Left cardiac atrium (tissue), 4 donors: Measurements from ENCODE around the gene DLD. TPM values are rescaled to one million over a fixed set of nuclear protein-coding genes. Genes with fewer than 3 reads are reported as not detected.
"Not testable (repeated sequence)": the region's sequence is repeated elsewhere in the genome, so short reads cannot be mapped to it uniquely, and the experiment has no call there.

Experiments
- ATAC-seq, 2 donors: fragments of 200-7000 bp; cut with Tn5 transposase; one replicate each; pipeline ENCODE4 v1.9.1; 2020; ENCODE audit warnings: mild to moderate bottlenecking in 2 of 2, moderate library complexity in 2 of 2
- DNase-seq: peaks from one replicate; pipeline ENCODE4 v3.0.0-alpha.2; 2020
- intact Hi-C, 2 donors: fragments of 100-400 bp; cut with DNase I; formaldehyde crosslinking; loops; one replicate each; pipeline versions ENCODE4 v1.14.1 to v1.15.1; 2022 to 2023
- long read RNA-seq: library from polyadenylated mRNA; unstranded; transcript quantifications from one replicate; pipeline ENCODE4 v2.0.0, GENCODE V29; 2021
- total RNA-seq, 2 donors: library from RNA; stranded (reverse); fragmentation: NEBNext Ultra II Directional; extraction: Animal tissue kit (Norgen Biotek cat#: 25700); gene quantifications; one replicate each; pipeline ENCODE4 v1.2.1, GENCODE V29; 2021
- donor health status: DM: no; HTN: yes; CAD: no.
- donor health status: DM: no; HTN: yes; CAD: no; lungs with severe emphysema.
- donor health status: DM: yes; HTN: yes; CAD: no.
- donor health status: Dilated cardiomyopathy.

DLD gene
- total RNA-seq = 100 to 1,000 TPM; 159 to 179 TPM
- long read RNA-seq, transcript DLD-201 (14 exons, 3,755 nt) = major isoform, 665 of 713 reads
- long read RNA-seq, partial matches to known transcripts = 15 of 713 reads
- long read RNA-seq, other reads (novel, unspliced or antisense) = 30 of 713 reads

GRCh38 chr7:107890962-107891635 lies at the start of gene DLD:
Gene DLD, plus strand, starts transcription at chr7:107891183. Its CDS starts 68 bp downstream, at chr7:107891251.
- DNase-seq (peak; percentile 97), ATAC-seq (peak; percentile 99)
- intact Hi-C loops = no loop called here

GRCh38 chr7:107842213-107842612 lies 48.8 kb upstream of the DLD start:
- no peak for ATAC-seq
- DNase-seq = no peak
- intact Hi-C loops = no loop called here

- ATAC-seq (no peak), DNase-seq (no peak)
- intact Hi-C loops = no loop called here
Measured at GRCh38 chr7:107843184-107843583, 47.8 kb upstream of the DLD start.

DNA sequence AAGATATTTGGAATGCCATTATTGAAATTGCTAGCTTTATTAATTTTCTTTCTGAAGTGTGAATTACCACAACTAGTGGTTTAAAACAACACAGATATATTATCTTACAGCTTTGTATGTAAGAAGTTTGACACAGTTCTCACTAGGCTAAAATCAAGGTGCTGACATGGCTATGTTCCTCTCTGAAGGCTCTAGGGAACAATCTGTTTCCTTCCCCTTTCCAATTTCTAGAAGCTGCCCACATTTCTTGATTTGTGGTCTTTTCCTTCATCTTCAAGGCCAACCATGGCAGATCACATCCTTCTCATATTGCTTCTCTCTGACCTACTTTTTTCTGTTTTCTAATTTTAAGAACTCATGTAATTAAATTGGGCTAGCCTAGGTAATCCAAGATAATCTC lies 44.7 kb upstream of the DLD start:
- ATAC-seq = no peak
- DNase-seq = no peak
- intact Hi-C loops = no loop called here

DNA sequence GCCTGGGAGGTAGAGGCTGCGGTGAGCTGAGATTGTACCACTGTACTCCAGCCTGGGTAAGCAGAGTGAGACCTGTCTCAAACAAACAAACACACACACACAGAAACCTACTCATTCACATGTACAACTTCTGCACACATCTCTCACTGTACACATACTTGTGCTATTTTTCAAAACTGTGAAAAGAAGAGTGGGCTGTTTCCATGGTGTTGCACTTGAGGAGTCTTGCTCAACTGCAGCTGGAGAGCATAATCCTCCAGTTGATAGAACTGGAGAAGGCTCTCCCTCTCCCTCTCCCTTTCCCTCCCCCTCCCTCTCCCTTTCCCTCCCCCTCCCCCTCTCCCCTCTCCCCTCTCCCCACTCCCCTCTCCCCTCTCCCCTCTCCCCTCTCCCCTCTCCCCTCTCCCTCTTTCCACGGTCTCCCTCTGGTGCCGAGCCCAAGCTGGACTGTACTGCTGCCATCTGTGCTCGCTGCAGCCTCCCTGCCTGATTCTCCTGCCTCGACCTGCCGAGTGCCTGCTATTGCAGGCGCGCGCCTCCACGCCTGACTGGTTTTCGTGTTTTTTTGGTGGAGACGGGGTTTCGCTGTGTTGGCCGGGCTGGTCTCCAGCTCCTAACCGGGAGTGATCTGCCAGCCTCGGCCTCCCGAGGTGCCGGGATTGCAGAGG lies 43.7 kb upstream of the DLD start:
- ATAC-seq = no peak

GRCh38 chr7:107847836-107848175 lies 43.2 kb upstream of the DLD start:
- intact Hi-C loops, ATAC-seq: not testable (repeated sequence)

More for the DNA sequence above, 43.7 kb upstream of the DLD start:
- DNase-seq = no peak
- intact Hi-C loops = no loop called here

DNA sequence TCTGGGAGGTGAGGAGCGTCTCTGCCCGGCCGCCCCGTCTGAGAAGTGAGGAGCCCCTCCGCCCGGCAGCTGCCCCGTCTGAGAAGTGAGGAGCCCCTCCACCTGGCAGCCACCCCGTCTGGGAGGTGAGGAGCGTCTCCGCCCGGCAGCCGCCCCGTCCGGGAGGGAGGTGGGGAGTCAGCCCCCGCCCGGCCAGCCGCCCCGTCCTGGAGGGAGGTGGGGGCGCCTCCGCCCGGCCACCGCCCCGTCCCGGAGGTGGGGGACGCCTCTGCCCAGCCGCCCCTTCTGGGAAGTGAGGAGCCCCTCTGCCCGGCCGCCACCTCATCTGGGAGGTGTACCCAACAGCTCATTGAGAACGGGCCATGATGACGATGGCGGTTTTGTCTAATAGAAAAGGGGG lies 42.8 kb upstream of the DLD start:
- intact Hi-C loops, DNase-seq, ATAC-seq: not testable (repeated sequence)

More at GRCh38 chr7:107847836-107848175, 43.2 kb upstream of the DLD start:
- not testable (repeated sequence) for DNase-seq

DNA sequence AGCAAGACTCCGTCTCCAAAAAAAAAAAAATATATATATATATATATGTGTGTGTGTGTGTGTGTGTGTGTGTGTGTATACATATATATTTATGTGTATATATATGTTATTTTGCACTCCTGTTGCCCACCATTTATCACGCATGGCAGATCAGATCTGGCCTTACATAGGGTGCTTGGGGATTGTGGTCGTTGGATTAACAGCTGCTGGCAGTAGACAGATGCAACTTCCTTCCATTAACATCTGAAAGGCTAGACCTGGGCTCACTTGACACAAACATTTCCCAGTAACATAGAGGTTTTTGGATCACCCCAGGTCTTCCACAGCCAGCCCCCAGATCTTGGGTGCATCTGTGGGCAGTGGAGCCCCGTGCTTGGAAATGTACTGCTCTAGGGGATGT lies 40.8 kb upstream of the DLD start:
- intact Hi-C loops = no loop called here
- ATAC-seq (no peak), DNase-seq (no peak)

GRCh38 chr7:107850643-107851042 lies 40.3 kb upstream of the DLD start:
- no peak for ATAC-seq
- intact Hi-C loops = no loop called here
- no peak for DNase-seq

DNA sequence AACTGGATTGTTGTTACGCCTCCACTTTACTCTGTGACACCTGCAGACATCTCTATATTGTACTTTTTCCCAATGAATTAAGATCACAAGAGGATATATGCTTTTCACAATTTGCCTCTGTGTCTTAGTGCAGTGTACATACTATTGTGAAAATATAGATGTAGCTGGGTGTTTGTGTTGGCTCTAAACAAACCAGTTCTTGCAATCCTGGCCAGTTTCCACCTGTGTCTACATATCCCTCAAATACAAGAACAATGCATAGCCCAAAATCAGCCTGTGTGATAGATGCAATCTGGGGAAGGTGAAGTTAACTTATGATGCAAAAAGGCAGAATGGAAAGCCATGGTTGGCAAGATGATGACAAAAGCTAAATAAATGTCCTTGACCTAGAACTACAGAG lies 36.5 kb upstream of the DLD start:
- ATAC-seq (no peak), DNase-seq (no peak)
- intact Hi-C loops = no loop called here

DNA sequence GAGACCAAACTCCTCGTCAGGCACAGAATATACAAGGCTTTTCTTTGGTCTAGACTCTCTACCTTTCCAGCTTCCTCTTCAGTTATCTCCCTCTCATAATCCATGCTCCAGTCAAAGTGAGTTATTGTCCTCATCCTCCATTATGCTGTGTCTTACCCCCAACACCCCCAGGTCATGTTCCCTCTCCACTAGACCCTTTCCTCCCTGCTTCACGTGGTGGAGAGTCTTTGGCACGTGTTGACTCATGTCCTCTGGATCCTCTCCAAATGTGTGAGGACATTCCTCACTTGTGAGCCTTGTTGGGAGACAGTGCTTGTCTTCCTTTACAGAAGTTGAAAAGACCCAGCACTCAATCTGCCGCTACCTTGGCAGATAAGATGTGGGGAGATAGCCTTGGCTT lies 36.0 kb upstream of the DLD start:
- no peak for ATAC-seq

DNA sequence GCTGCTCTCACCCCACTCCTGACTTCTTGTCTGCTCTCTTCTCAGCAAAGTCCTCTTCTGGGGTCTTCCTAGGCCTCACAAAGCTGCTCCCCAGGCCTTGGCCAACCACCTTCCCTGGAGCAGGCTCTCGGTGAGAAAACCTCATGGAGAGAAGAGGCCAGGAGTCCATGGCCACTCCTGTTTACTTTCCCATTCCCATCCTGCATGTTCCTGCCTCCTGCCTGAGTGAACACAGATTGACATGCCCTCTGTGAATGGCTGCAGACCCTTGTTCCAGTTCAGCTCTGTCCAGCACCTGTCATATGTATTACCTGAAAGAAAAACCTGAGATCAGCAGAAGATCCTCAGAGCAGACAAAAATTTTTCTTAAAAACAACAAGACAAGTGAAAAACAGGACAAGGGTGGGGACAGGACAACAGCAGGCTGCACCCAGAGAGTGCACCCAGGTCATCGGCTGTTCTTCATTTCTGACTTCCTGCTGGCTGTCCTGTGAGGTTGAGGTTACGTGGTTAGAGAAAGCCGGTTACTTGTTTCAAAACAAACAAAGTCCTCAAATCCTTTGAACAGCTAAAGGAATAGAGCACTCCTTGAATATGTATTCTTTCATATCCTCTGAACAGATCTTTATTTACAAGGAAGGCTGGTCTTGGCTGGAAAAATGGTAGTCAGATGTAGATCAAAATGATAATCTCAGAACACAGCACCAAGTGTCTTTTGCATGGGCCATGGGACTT lies 34.0 kb upstream of the DLD start:
- intact Hi-C loops = no loop called here
- ATAC-seq (no peak), DNase-seq (no peak)

More for the DNA sequence above, 36.0 kb upstream of the DLD start:
- DNase-seq = no peak
- intact Hi-C loops = no loop called here

- intact Hi-C loops = no loop called here
- DNase-seq (no peak), ATAC-seq (no peak)
Measured at GRCh38 chr7:107857541-107857912, 33.5 kb upstream of the DLD start.

- DNase-seq (no peak), ATAC-seq (no peak)
- intact Hi-C loops = no loop called here
Measured at GRCh38 chr7:107858280-107858679, 32.7 kb upstream of the DLD start.

GRCh38 chr7:107860279-107860961 lies 30.6 kb upstream of the DLD start:
- no peak for ATAC-seq
- intact Hi-C loops = no loop called here
- DNase-seq = no peak

DNA sequence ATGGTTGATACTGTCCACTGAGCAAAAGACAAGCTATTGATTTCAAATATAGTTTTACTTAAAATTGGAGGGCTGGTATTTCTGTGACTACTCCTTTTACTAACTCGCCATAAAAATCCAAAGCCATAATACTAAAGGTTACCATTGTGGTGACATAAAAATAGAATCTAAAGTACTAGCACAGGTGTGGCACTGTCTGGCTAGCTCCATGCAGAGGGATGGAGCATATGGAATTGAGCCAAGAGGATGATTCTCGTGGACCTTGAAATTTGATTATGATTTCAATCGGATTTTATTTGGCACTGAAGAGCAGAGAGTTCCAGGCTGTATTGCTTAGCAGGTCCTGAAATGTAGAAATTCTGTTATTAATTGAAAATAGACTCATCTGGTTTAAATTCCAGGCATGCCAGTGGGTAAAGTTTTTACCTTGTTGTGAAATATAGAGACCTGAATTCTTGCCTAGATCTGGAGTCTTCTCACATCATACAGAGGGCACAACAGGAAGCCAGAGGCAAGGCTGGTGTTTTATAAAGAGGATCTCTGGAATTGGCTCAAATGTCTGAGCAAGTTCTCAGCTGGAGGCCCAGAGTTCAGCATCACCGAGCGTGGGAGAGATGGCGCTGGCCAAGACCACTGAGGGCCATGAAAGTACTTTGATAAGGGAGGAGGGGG lies 29.9 kb upstream of the DLD start:
- intact Hi-C loops = no loop called here

DNA sequence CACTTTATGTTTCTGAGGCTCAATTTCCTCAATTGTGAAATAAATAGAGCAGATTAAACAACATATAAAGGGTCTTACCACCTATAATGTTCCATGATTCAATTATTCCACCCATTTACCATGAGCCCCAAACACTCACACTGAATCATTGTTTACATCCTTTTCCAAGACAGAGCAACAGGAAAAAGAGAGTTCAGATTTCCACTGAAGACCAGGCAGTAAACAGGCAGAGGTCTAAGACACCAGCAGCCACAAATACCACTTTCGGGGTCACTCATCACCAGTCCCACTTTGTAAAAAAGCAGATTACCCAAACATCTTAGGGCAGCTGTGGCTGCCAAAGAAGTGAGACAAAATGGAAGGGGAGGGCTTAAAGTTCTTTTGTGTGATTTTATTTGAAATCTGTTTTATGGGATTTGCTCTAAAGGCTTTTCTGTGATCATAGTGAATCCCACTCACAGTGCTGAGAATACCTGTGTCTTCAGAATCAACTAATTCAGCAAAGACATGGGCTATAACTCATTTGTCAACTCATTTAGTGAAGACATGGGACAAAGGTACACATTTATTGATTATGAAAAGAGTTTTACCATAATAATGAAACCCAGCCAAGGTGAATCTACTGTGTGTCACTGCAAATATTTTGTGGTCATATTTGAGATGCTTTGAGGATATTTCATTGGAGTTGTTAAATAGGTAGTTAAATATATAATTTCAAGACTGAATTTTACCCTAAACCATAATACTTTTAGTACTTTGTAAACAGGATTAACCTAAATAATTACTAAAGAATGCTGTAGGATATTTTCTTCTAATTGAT lies 24.8 kb upstream of the DLD start:
- DNase-seq = no peak
- intact Hi-C loops = no loop called here
- ATAC-seq = no peak

More for the DNA sequence above, 29.9 kb upstream of the DLD start:
- no peak for DNase-seq
- peak in 1 of 2 donors; percentile 52 for ATAC-seq

DNA sequence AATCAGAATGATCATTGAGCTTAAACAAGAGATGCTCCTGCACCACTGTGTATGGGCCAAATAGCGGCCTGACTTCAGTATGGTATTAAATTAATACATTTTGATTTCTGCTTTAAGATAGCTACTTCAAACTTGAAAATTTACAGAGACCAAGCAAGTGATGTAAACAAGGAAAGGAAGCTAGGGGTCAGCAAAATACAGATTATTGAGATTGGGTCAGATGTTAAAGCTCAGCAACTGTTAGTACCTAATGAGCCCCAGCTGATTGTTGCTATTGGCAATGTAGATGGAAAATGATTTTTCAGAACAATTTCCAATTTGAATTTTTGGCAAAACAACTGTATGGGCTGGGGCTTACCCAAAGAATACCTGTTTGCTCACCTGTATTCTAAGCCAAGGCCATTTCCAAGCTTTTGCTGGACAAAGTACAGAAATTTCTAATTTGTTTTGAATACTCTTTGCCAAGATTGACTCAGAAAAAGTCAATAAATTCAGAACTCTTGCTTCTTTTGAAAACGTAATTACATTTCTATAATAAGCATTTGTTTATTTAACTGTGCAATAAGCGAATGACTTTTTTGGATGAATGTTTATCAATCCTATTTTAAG lies 23.0 kb upstream of the DLD start:
- DNase-seq = no peak
- ATAC-seq = no peak
- intact Hi-C loops = no loop called here
